GM12878 (cell line): Measurements from ENCODE around the gene FOXD3. TPM values are rescaled to one million over a fixed set of nuclear protein-coding genes. Genes with fewer than 3 reads are reported as not detected.

ENCODE experiments used
- ATAC-seq: fragments of 200-7000 bp; cut with Tn5 transposase; 3 replicates; pipeline ENCODE4 v1.9.1; 2020; ENCODE audit warnings: mild to moderate bottlenecking, moderate library complexity
- BruUV-seq: library from RNA; stranded (reverse); fragments of 400-500 nt; replicated peaks from 2 replicates; lab custom pipeline; 2021; lab: Mats Ljungman, UMichigan
- CTCF ChIA-PET: fragments of 300-600 bp; sonication (Branson Sonifier 250); formaldehyde crosslinking; extraction: SDS; loops from one replicate; lab custom pipeline; 2021; ENCODE audit warnings: inconsistent platforms; lab: Yijun Ruan, JAX
- POLR2A ChIA-PET: fragments of 350-600 bp; formaldehyde crosslinking; extraction: SDS; loops from one replicate; lab custom pipeline; 2021; ENCODE audit warnings: inconsistent platforms; lab: Charles Lee
- RAD21 ChIA-PET: fragments of 300-600 bp; sonication (Branson Sonifier 250); formaldehyde crosslinking; loops from one replicate; lab custom pipeline; 2023; ENCODE audit warnings: antibody characterized with exemption; ENCODE audit not compliant: unreplicated experiment; lab: Charles Lee
- SMC1A ChIA-PET: fragments of 300-600 bp; sonication (Branson Sonifier 250); formaldehyde crosslinking; loops from one replicate; lab custom pipeline; 2023; ENCODE audit not compliant: unreplicated experiment, uncharacterized antibody; lab: Charles Lee
- DNase-seq: peaks from one replicate; pipeline ENCODE4 v3.0.0-alpha.2; 2011; ENCODE audit warnings: low read depth, low spot score
- FAIRE-seq: peaks from 3 replicates; lab custom pipeline; 2011; peaks lifted over from hg19 to GRCh38; lab: Jason Lieb, UNC
- H2AFZ ChIP-seq: 2 replicates; pipeline ENCODE4 v1.6.0; 2011; ENCODE audit warnings: low read depth, low read length, control low read depth; ENCODE audit not compliant: control insufficient read depth
- H3K27ac ChIP-seq: 2 replicates; pipeline ENCODE4 v1.5.1; 2011; ENCODE audit warnings: control low read depth; ENCODE audit not compliant: control insufficient read depth, insufficient read depth
- H3K27me3 ChIP-seq, 2 experiments: replicated peaks in 1 of 2; 2 replicates each; pipeline versions ENCODE4 v1.6.0 to v1.6.1; 2011; ENCODE audit warnings: low read length in 1 of 2; ENCODE audit not compliant: control insufficient read depth in 2 of 2, insufficient read depth in 2 of 2
- H3K36me3 ChIP-seq, 2 experiments: 2 replicates each; pipeline ENCODE4 v1.5.1; 2011; ENCODE audit warnings: low read length in 1 of 2; ENCODE audit not compliant: control insufficient read depth in 2 of 2, insufficient read depth in 2 of 2
- H3K4me1 ChIP-seq: 2 replicates; pipeline ENCODE4 v1.6.1; 2011; ENCODE audit warnings: mild to moderate bottlenecking, low read length, moderate library complexity, mixed read lengths; ENCODE audit not compliant: control insufficient read depth, insufficient read depth
- H3K4me2 ChIP-seq: 2 replicates; pipeline ENCODE4 v1.6.0; 2011; ENCODE audit warnings: control low read depth; ENCODE audit not compliant: control insufficient read depth, insufficient read depth
- H3K4me3 ChIP-seq: fragments of 200-600 bp; sonication (generic); 2 replicates; pipeline ENCODE4 v1.5.1; 2016
- H3K79me2 ChIP-seq: 2 replicates; pipeline ENCODE4 v1.6.0; 2011; ENCODE audit warnings: low read length; ENCODE audit not compliant: control insufficient read depth, insufficient read depth
- H3K9ac ChIP-seq: 2 replicates; pipeline ENCODE4 v1.8.0; 2011; ENCODE audit warnings: low read length, control low read depth, mixed read lengths; ENCODE audit not compliant: control insufficient read depth, insufficient read depth
- H3K9me3 ChIP-seq: replicated peaks from 3 replicates; pipeline ENCODE4 v1.5.1; 2011; ENCODE audit warnings: mild to moderate bottlenecking, low read length; ENCODE audit not compliant: control insufficient read depth, insufficient read depth
- H4K20me1 ChIP-seq: 2 replicates; pipeline ENCODE4 v1.6.0; 2011; ENCODE audit not compliant: control insufficient read depth, insufficient read depth
- BRCA1 ChIP-seq: IDR thresholded peaks from 2 replicates; pipeline ENCODE4 v1.6.1; 2011; ENCODE audit warnings: low read depth, low read length, improper control_type of control experiment
- CHD2 ChIP-seq: IDR thresholded peaks from 2 replicates; pipeline ENCODE4 v1.6.1; 2011; ENCODE audit warnings: low read depth, low read length, improper control_type of control experiment, borderline replicate concordance
- DPF2 ChIP-seq: fragments of 450-650 bp; IDR thresholded peaks from 2 replicates; pipeline ENCODE4 v1.6.1; 2017; ENCODE audit warnings: mild to moderate bottlenecking
- STAT1 ChIP-seq: fragments of 450-650 bp; conservative IDR thresholded peaks from 2 replicates; pipeline ENCODE4 v1.6.1; 2014; ENCODE audit warnings: antibody characterized with exemption, mild to moderate bottlenecking
- SUZ12 ChIP-seq: fragments of 200-600 bp; sonication (generic); IDR thresholded peaks from one replicate; pipeline ENCODE4 v1.6.1; 2018; ENCODE audit warnings: antibody characterized with exemption, mild to moderate bottlenecking; ENCODE audit not compliant: unreplicated experiment
- WGBS: methylation state at CpG from one replicate; pipeline ENCODE4 v1.1.6; 2016; ENCODE audit warnings: low lambda C conversion rate; ENCODE audit not compliant: insufficient replicate concordance, insufficient coverage; ENCODE audit errors: missing lambda C conversion rate; 5-methylcytosine and 5-hydroxymethylcytosine counted together
- in situ Hi-C: fragments of 300-500 bp; cut with MboI; formaldehyde crosslinking; loops from 9 replicates; pipeline ENCODE4 v1.14.3; 2018; ENCODE audit warnings: mixed read lengths
- intact Hi-C: fragments of 100-400 bp; cut with micrococcal nuclease; formaldehyde crosslinking; loops from one replicate; pipeline ENCODE4 v1.14.2; 2022; ENCODE audit not compliant: unreplicated experiment
- polyA plus RNA-seq, 11 experiments: library from polyadenylated mRNA; depleted of rRNA in 4 of 11; unstranded in 6 of 11; stranded (reverse) in 5 of 11; fragments of >200 nt; fragmentation: Nextera tagmentation in 4 of 11; fragmentation: Illumina TruSeq in 1 of 11; extraction: Ambion mirVana in 4 of 11; extraction: Trizol in 1 of 11; gene quantifications; 1 replicate in 1 of 11; 2 replicates in 10 of 11; pipeline versions ENCODE4 v1.2.1 to v1.2.3, GENCODE V29; 2011 to 2016; ENCODE audit warnings: inconsistent platforms in 2 of 11, missing spikeins in 2 of 11, low read depth in 1 of 11
- total RNA-seq, 4 experiments: library from RNA; depleted of rRNA in 3 of 4; stranded (reverse); fragments of >200 nt in 3 of 4; fragmentation: Illumina TruSeq in 1 of 4; extraction: Trizol in 1 of 4; gene quantifications; 2 replicates each; pipeline versions ENCODE4 v1.2.1 to v1.2.3, GENCODE V29; 2013 to 2021

Gene FOXD3
- total and polyA plus RNA-seq, 10 of the 15 experiments (the other 5 are each of a cell fraction or from before 2014, with no cell fraction given), result not detected

DNA sequence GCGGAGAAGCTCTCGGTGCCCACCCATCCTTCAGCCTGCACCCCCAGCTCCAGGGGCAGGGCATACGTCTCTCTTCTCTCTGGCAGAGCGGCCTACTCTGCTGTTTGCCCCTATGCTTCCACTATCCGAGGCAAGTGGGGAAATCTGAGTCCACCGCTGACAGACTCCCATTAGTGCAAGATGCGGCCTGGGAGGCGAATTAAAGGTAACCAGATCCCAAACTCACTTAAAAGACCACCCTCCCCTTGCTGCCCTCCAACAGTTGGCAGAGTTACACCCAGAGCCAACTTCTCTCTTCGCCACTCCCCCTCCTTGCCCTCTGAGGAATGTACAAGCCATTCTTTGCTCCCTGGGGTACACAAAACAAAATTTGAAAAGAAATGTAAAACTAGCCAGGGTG is 6.4 kb downstream of the FOXD3 start (continued):
- TF ChIP-seq BRCA1 (no peak), DPF2 (no peak), STAT1 (no peak)

DNA sequence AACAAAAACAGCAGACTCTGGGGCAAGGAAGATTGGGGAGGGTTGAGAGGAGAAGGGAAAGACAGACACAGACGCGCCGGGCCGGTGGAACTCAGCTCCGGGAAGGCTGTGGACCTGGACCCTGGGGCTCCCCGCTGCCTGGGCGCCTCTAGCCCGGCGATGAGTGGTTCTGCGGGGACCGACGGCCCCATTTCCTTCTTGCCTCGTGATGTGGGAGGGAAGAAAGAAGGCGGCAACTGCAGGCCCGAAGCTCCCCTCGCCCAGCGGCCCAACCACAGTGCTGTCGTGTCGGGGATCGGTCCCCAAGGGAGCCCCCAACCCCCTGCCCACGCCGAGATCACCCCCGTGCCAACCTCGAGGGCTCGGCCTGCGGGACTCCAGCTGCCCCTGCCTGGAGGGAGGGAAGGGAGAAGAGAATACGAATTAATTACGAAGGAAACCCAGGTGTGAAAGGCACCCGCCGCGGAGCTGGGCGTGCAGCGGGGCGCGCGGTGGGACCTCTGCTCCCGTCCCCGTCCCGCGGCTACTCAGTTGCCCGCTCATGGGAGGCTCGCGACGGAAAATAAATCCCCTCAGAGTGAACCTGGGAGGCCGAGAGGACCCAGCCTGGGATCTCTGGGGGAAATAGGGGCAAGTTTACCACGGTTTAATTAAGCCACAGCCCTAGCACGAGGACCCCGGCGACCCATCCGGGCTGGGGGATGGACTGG is 7.4 kb downstream of the FOXD3 start:
- no peaks in the 10 kb centered on the region for H3K4me1 ChIP-seq
- intact Hi-C loops (no loop called here), in situ Hi-C loops (no loop called here)
- ATAC-seq (no peak; the same call in 2 of the 3 replicates), FAIRE-seq (no peak), DNase-seq (no peak)
- CTCF ChIA-PET, result interaction anchor here (1.3 to 4.0 kb wide), 3 partner anchors 11 to 209 kb away, joined by 3 to 25 read pairs (median 4); no protein-coding TSS in a partner anchor
- no peak overlapping the region for H3K4me2 ChIP-seq
- H3K27me3 ChIP-seq, result peaks cover 11 to 40% of the 10 kb centered on the region in 2 experiments
- no peak overlapping the region for H2AFZ ChIP-seq
- POLR2A ChIA-PET, result no interaction called here
- TF ChIP-seq SUZ12, result peak; percentile 72
- TF ChIP-seq CHD2, result no peak
- TF ChIP-seq, all 136 proteins: peak for 1
- Histone ChIP-seq H3K9me3 (no peaks in the 10 kb centered on the region), H3K9ac (no peak overlapping the region), H3K36me3 (no peaks in the 10 kb centered on the region), H4K20me1 (no peaks in the 10 kb centered on the region), H3K79me2 (no peaks in the 10 kb centered on the region), H3K27ac (no peak overlapping the region), H3K4me3 (no peak overlapping the region)
- 33% methylated on average over 42 of the region's 50 CpGs for WGBS
- ChIA-PET RAD21 (no interaction called here), SMC1A (interaction anchor here (1.3 kb wide), 1 partner anchor 23 kb away, joined by 3 read pairs; no protein-coding TSS in a partner anchor)
- BruUV-seq, result no TSS peak
